SK-N-SH (cell line): ENCODE measurements around the gene SORBS2. TPM values are rescaled to one million over a fixed set of nuclear protein-coding genes. Genes with fewer than 3 reads are reported as not detected.
A peak's percentile ranks its signal among the peaks of the same experiment; 100 is the strongest.

Source experiments
- CTCF ChIA-PET: fragments of 300-600, 350-600 bp; formaldehyde crosslinking; extraction: SDS; loops from one replicate; lab custom pipeline; 2021; lab: Yijun Ruan, JAX
- POLR2A ChIA-PET: fragments of 350-600 bp; sonication (Branson Sonifier 250); formaldehyde crosslinking; extraction: SDS; loops from one replicate; lab custom pipeline; 2020; ENCODE audit warnings: antibody characterized with exemption, inconsistent platforms; lab: Yijun Ruan, JAX
- DNase-seq: peaks from one replicate; pipeline ENCODE4 v3.0.0; 2012
- H2AFZ ChIP-seq: fragments of 200-600 bp; sonication (generic); 2 replicates; pipeline ENCODE4 v1.8.1; 2016; ENCODE audit warnings: antibody characterized with exemption, mild to moderate bottlenecking, low read depth
- H3F3A ChIP-seq: fragments of 200-600 bp; sonication (generic); replicated peaks from 2 replicates; pipeline ENCODE3; 2016; ENCODE audit warnings: antibody characterized with exemption, mild to moderate bottlenecking; ENCODE audit not compliant: insufficient read depth
- H3K27ac ChIP-seq, 2 experiments: fragments of 200-500 bp in 1 of 2; fragments of 200-600 bp in 1 of 2; sonication (Bioruptor generic) in 1 of 2; sonication (generic), shearing (Covaris generic) in 1 of 2; 2 replicates each; pipeline versions ENCODE4 v1.5.1 to v1.6.1; 2014 to 2016; ENCODE audit warnings: low read depth in 2 of 2, inconsistent platforms in 1 of 2, low read length in 1 of 2, mild to moderate bottlenecking in 1 of 2, mixed read lengths in 1 of 2
- H3K27me3 ChIP-seq: fragments of 200-600 bp; sonication (generic), shearing (Covaris generic); 2 replicates; pipeline ENCODE4 v1.6.1; 2016; ENCODE audit warnings: mixed run types; ENCODE audit not compliant: insufficient read depth
- H3K36me3 ChIP-seq, 2 experiments: fragments of 200-500 bp in 1 of 2; fragments of 200-600 bp in 1 of 2; sonication (Bioruptor generic) in 1 of 2; sonication (generic) in 1 of 2; replicated peaks in 1 of 2; 2 replicates each; pipeline versions ENCODE3 to v1.5.1; 2014 to 2016; ENCODE audit warnings: low read length in 1 of 2, mild to moderate bottlenecking in 1 of 2; ENCODE audit not compliant: insufficient read depth in 2 of 2, control insufficient read depth in 1 of 2
- H3K4me1 ChIP-seq, 2 experiments: fragments of 200-500 bp in 1 of 2; fragments of 200-600 bp in 1 of 2; sonication (Bioruptor generic) in 1 of 2; sonication (generic), shearing (Covaris generic) in 1 of 2; 2 replicates each; pipeline versions ENCODE4 v1.5.1 to v1.6.1; 2014 to 2016; ENCODE audit warnings: low read depth in 1 of 2, low read length in 1 of 2, mixed run types in 1 of 2; ENCODE audit not compliant: insufficient read depth in 2 of 2, control insufficient read depth in 1 of 2
- H3K4me2 ChIP-seq: fragments of 200-600 bp; sonication (generic), shearing (Covaris generic); 2 replicates; pipeline ENCODE4 v1.6.1; 2017; ENCODE audit warnings: mixed run types
- H3K4me3 ChIP-seq, 2 experiments: fragments of 200-500 bp in 1 of 2; fragments of 200-600 bp in 1 of 2; sonication (Bioruptor generic) in 1 of 2; sonication (generic), shearing (Covaris generic) in 1 of 2; 2 replicates each; pipeline versions ENCODE4 v1.5.1 to v1.8.1; 2014 to 2016; ENCODE audit warnings: low read depth in 2 of 2, inconsistent platforms in 1 of 2, low read length in 1 of 2, mild to moderate bottlenecking in 1 of 2, mixed read lengths in 1 of 2, moderate library complexity in 1 of 2
- H3K79me2 ChIP-seq: fragments of 200-600 bp; sonication (generic); 2 replicates; pipeline ENCODE4 v1.8.1; 2017; ENCODE audit warnings: mild to moderate bottlenecking; ENCODE audit not compliant: insufficient read depth
- H3K9ac ChIP-seq: fragments of 200-600 bp; sonication (generic); 2 replicates; pipeline ENCODE4 v1.6.1; 2017; ENCODE audit warnings: mixed run types
- H3K9me2 ChIP-seq: fragments of 200-600 bp; sonication (generic); 2 replicates; pipeline ENCODE4 v1.6.1; 2017; ENCODE audit warnings: mixed run types
- H3K9me3 ChIP-seq: fragments of 200-600 bp; sonication (generic); 2 replicates; pipeline ENCODE4 v1.6.1; 2017; ENCODE audit warnings: mixed run types, mild to moderate bottlenecking, moderate library complexity
- H4K20me1 ChIP-seq: fragments of 200-600 bp; sonication (generic); 2 replicates; pipeline ENCODE4 v1.6.1; 2017; ENCODE audit warnings: mild to moderate bottlenecking, mixed run types; ENCODE audit not compliant: insufficient read depth
- EP300 ChIP-seq, 2 experiments: IDR thresholded peaks; 2 replicates each; pipeline versions ENCODE4 v1.4.0 to v1.6.1; 2012; ENCODE audit warnings: borderline replicate concordance in 1 of 2, low read depth in 1 of 2, low read length in 1 of 2
- EZH2phosphoT487 ChIP-seq: fragments of 200-600 bp; sonication (generic); IDR thresholded peaks from 2 replicates; pipeline ENCODE4 v1.6.1; 2017; ENCODE audit warnings: low read depth, mixed run types, mild to moderate bottlenecking, antibody characterized with exemption, moderate library complexity, borderline replicate concordance
- GABPA ChIP-seq: IDR thresholded peaks from 2 replicates; pipeline ENCODE4 v1.4.0; 2012; ENCODE audit warnings: low read depth, mild to moderate bottlenecking
- GATA2 ChIP-seq: sonication (generic); formaldehyde crosslinking; IDR thresholded peaks from 2 replicates; pipeline ENCODE4 v1.5.0; 2020; ENCODE audit warnings: mild to moderate bottlenecking, missing genetic modification reagents
- MEF2A ChIP-seq: IDR thresholded peaks from 2 replicates; pipeline ENCODE4 v1.4.0; 2012; ENCODE audit warnings: low read depth, borderline replicate concordance
- MXI1 ChIP-seq: IDR thresholded peaks from 2 replicates; pipeline ENCODE4 v1.6.1; 2012; ENCODE audit warnings: mild to moderate bottlenecking, low read depth, low read length, improper control_type of control experiment
- NFIC ChIP-seq: IDR thresholded peaks from 2 replicates; pipeline ENCODE4 v1.4.0; 2012; ENCODE audit warnings: borderline replicate concordance
- NRF1 ChIP-seq: IDR thresholded peaks from 2 replicates; pipeline ENCODE4 v1.6.1; 2012; ENCODE audit warnings: low read depth, mild to moderate bottlenecking, low read length
- RCOR1 ChIP-seq: fragments of 150-350 bp; IDR thresholded peaks from 2 replicates; pipeline ENCODE4 v1.6.1; 2017; ENCODE audit warnings: antibody characterized with exemption, low read length
- RFX5 ChIP-seq: IDR thresholded peaks from 2 replicates; pipeline ENCODE4 v1.6.1; 2012; ENCODE audit warnings: mild to moderate bottlenecking, improper control_type of control experiment, low read length
- RXRA ChIP-seq: IDR thresholded peaks from 2 replicates; pipeline ENCODE4 v1.4.0; 2012; ENCODE audit warnings: low read depth, mild to moderate bottlenecking, borderline replicate concordance
- SIN3A ChIP-seq: IDR thresholded peaks from 2 replicates; pipeline ENCODE4 v1.6.1; 2012; ENCODE audit warnings: low read depth, mild to moderate bottlenecking, low read length, moderate library complexity, borderline replicate concordance
- SMC3 ChIP-seq: IDR thresholded peaks from 2 replicates; pipeline ENCODE4 v1.6.1; 2012; ENCODE audit warnings: low read depth, low read length, improper control_type of control experiment
- polyA plus RNA-seq, 3 experiments: library from polyadenylated mRNA; depleted of rRNA; stranded (reverse); fragments of >200 nt; gene quantifications; 2 replicates each; pipeline ENCODE4 v1.2.3, GENCODE V29; 2012
- TF ChIP-seq, protein P1 (sequence below): fragments of 150-350 bp; IDR thresholded peaks from 2 replicates; pipeline ENCODE4 v1.6.1; 2016; ENCODE audit warnings: mild to moderate bottlenecking, low read depth, low read length
- TF ChIP-seq, protein P2 (sequence below): fragments of 150-350 bp; IDR thresholded peaks from 2 replicates; pipeline ENCODE4 v1.6.1; 2017; ENCODE audit warnings: antibody characterized with exemption, low read length, low read depth, borderline replicate concordance
- TF ChIP-seq, protein P3 (sequence below): IDR thresholded peaks from 2 replicates; pipeline ENCODE4 v1.4.0; 2012; ENCODE audit warnings: low read depth
- TF ChIP-seq, protein P4 (sequence below): IDR thresholded peaks from 2 replicates; pipeline ENCODE4 v1.6.1; 2012; ENCODE audit warnings: mild to moderate bottlenecking, low read depth, low read length, moderate library complexity
- TF ChIP-seq, protein P5 (sequence below): IDR thresholded peaks from 2 replicates; pipeline ENCODE4; 2012

Gene SORBS2
- polyA plus RNA-seq, 1 of the 3 experiments (the other 2 are of a cell fraction), result 2.5 TPM

DNA sequence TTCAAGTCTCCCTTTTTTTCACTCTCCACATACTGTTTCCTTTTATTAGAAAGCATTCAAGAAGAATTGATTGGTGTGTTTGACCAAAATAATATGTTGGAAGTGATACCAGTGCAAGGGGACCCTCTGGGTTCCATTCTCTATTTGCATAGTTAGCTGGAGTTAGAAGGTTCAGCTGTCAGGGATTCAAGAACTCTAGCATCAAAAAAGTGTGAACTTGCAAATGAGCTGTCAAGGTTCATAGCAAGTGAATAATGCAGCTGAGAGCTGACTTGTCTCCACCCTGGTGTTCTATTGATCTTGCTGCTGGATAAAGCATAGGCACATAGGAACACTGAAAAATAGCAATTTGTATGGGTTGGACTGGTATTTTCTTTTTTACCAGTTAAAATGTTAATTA lies 73.2 kb downstream of the SORBS2 start:
- Histone ChIP-seq H3K27me3 (no peaks in the 10 kb centered on the region), H4K20me1 (no peaks in the 10 kb centered on the region), H3K79me2 (no peaks in the 10 kb centered on the region), H3K4me3 (no peak overlapping the region), H3K9me3 (no peaks in the 10 kb centered on the region), H3K9ac (no peak overlapping the region), H3K4me1 (peaks cover 2 to 6% of the 10 kb centered on the region in 2 experiments; a peak in 3 of 4 replicates), H3K27ac (peak overlapping the region in 1 of 2 experiments; percentile 22; a peak in 1 of 4 replicates), H3F3A (peaks cover 3% of the 10 kb centered on the region), H3K9me2 (no peaks in the 10 kb centered on the region), H2AFZ (no peak overlapping the region), H3K36me3 (no peaks in the 10 kb centered on the region), H3K4me2 (no peak overlapping the region)
- TF ChIP-seq MXI1 (no peak), SMC3 (no peak), SIN3A (no peak), GATA2 (CRISPR knock-in tag) (no peak), RFX5 (no peak), EP300 (IDR thresholded peaks at IDR 0.05; ENCODE audit: borderline replicate concordance in 1 of 2, low read depth in 1 of 2, low read length in 1 of 2) (no peak), GABPA (no peak), NRF1 (no peak), NFIC (no peak), RCOR1 (no peak), RXRA (no peak), EZH2phosphoT487 (no peak), MEF2A (no peak)
- TF ChIP-seq, protein P1, sequence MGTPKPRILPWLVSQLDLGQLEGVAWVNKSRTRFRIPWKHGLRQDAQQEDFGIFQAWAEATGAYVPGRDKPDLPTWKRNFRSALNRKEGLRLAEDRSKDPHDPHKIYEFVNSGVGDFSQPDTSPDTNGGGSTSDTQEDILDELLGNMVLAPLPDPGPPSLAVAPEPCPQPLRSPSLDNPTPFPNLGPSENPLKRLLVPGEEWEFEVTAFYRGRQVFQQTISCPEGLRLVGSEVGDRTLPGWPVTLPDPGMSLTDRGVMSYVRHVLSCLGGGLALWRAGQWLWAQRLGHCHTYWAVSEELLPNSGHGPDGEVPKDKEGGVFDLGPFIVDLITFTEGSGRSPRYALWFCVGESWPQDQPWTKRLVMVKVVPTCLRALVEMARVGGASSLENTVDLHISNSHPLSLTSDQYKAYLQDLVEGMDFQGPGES, result no peak
- TF ChIP-seq, protein P2, sequence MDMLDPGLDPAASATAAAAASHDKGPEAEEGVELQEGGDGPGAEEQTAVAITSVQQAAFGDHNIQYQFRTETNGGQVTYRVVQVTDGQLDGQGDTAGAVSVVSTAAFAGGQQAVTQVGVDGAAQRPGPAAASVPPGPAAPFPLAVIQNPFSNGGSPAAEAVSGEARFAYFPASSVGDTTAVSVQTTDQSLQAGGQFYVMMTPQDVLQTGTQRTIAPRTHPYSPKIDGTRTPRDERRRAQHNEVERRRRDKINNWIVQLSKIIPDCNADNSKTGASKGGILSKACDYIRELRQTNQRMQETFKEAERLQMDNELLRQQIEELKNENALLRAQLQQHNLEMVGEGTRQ, result no peak
- TF ChIP-seq, protein P3, sequence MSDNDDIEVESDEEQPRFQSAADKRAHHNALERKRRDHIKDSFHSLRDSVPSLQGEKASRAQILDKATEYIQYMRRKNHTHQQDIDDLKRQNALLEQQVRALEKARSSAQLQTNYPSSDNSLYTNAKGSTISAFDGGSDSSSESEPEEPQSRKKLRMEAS, result no peak
- TF ChIP-seq, protein P4, sequence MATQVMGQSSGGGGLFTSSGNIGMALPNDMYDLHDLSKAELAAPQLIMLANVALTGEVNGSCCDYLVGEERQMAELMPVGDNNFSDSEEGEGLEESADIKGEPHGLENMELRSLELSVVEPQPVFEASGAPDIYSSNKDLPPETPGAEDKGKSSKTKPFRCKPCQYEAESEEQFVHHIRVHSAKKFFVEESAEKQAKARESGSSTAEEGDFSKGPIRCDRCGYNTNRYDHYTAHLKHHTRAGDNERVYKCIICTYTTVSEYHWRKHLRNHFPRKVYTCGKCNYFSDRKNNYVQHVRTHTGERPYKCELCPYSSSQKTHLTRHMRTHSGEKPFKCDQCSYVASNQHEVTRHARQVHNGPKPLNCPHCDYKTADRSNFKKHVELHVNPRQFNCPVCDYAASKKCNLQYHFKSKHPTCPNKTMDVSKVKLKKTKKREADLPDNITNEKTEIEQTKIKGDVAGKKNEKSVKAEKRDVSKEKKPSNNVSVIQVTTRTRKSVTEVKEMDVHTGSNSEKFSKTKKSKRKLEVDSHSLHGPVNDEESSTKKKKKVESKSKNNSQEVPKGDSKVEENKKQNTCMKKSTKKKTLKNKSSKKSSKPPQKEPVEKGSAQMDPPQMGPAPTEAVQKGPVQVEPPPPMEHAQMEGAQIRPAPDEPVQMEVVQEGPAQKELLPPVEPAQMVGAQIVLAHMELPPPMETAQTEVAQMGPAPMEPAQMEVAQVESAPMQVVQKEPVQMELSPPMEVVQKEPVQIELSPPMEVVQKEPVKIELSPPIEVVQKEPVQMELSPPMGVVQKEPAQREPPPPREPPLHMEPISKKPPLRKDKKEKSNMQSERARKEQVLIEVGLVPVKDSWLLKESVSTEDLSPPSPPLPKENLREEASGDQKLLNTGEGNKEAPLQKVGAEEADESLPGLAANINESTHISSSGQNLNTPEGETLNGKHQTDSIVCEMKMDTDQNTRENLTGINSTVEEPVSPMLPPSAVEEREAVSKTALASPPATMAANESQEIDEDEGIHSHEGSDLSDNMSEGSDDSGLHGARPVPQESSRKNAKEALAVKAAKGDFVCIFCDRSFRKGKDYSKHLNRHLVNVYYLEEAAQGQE, result no peak
- TF ChIP-seq, protein P5, sequence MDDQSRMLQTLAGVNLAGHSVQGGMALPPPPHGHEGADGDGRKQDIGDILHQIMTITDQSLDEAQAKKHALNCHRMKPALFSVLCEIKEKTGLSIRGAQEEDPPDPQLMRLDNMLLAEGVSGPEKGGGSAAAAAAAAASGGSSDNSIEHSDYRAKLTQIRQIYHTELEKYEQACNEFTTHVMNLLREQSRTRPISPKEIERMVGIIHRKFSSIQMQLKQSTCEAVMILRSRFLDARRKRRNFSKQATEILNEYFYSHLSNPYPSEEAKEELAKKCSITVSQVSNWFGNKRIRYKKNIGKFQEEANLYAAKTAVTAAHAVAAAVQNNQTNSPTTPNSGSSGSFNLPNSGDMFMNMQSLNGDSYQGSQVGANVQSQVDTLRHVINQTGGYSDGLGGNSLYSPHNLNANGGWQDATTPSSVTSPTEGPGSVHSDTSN, result no peak
- DNase-seq, result no peak
- POLR2A ChIA-PET, result no interaction called here
- CTCF ChIA-PET, result no interaction called here
